DMS 273 (cell line): Measurements from ENCODE around the gene KLHL20.
"Not testable (repeated sequence)": the region's sequence is repeated elsewhere in the genome, so short reads cannot be mapped to it uniquely, and the experiment has no call there.

Source experiments
- DNase-seq: peaks from one replicate; lab custom pipeline; 2025; ENCODE audit not compliant: unreplicated experiment; lab: John Stamatoyannopoulos, UW

Gene KLHL20

GRCh38 chr1:173714759-173715537, at the start of gene KLHL20:
Gene KLHL20, plus strand, starts transcription at chr1:173714981. Its CDS starts 1,063 bp downstream, at chr1:173716044.
- peak; percentile 97 for DNase-seq

GRCh38 chr1:173666646-173667045, 48.1 kb upstream of the KLHL20 start:
- DNase-seq, result no peak

- peak; percentile 84 for DNase-seq
These were observed 45.3 kb upstream of the KLHL20 start, which contains the start of gene ANKRD45 for GRCh38 chr1:173669491-173669941. Gene ANKRD45, minus strand, starts transcription at chr1:173669851. Its CDS starts 10,433 bp downstream, at chr1:173659418.

- DNase-seq, result not testable (repeated sequence)
These were observed 40.3 kb upstream of the KLHL20 start for GRCh38 chr1:173674496-173674895.

GRCh38 chr1:173680152-173680551, 34.6 kb upstream of the KLHL20 start:
- not testable (repeated sequence) for DNase-seq

GRCh38 chr1:173682184-173682583, 32.6 kb upstream of the KLHL20 start:
- DNase-seq, result no peak

- not testable (repeated sequence) for DNase-seq
These were observed 30.9 kb upstream of the KLHL20 start for GRCh38 chr1:173683838-173684237.

- not testable (repeated sequence) for DNase-seq
These were observed 29.7 kb upstream of the KLHL20 start for GRCh38 chr1:173685121-173685520.

- no peak for DNase-seq
These were observed 26.5 kb upstream of the KLHL20 start for GRCh38 chr1:173688300-173688699.

GRCh38 chr1:173693238-173693637, 21.5 kb upstream of the KLHL20 start:
- DNase-seq, result no peak

- not testable (repeated sequence) for DNase-seq
These were observed 13.5 kb upstream of the KLHL20 start for GRCh38 chr1:173701299-173701698.

- no peak for DNase-seq
These were observed 12.0 kb upstream of the KLHL20 start for GRCh38 chr1:173702736-173703135.

- DNase-seq, result no peak
These were observed 9.7 kb upstream of the KLHL20 start for GRCh38 chr1:173705117-173705516.

GRCh38 chr1:173708787-173709186, 6.0 kb upstream of the KLHL20 start:
- no peak for DNase-seq

- peak; percentile 37 for DNase-seq
These were observed 381 bp upstream of the KLHL20 start for GRCh38 chr1:173714441-173714758.

GRCh38 chr1:173715538-173715844, 710 bp downstream of the KLHL20 start:
- DNase-seq, result no peak

- DNase-seq, result no peak
These were observed 2.5 kb downstream of the KLHL20 start for GRCh38 chr1:173717238-173717637.

GRCh38 chr1:173731331-173731730, 16.6 kb downstream of the KLHL20 start:
- DNase-seq, result not testable (repeated sequence)

- peak; percentile 52 for DNase-seq
These were observed 19.1 kb downstream of the KLHL20 start for GRCh38 chr1:173733912-173734311.

- DNase-seq, result not testable (repeated sequence)
These were observed 21.3 kb downstream of the KLHL20 start for GRCh38 chr1:173736104-173736503.

- DNase-seq, result no peak
These were observed 27.6 kb downstream of the KLHL20 start for GRCh38 chr1:173742203-173742886.

- DNase-seq, result no peak
These were observed 29.9 kb downstream of the KLHL20 start for GRCh38 chr1:173744651-173745050.
